Activated naive CD4-positive, alpha-beta T cell treated with anti-CD3 and anti-CD28 coated beads, Interleukin-2, amount 10 ng/mL, durations not matched to agents 7 days and 5 days (primary cell): Measurements from ENCODE around the gene SH3GL3.

ENCODE experiments used
- CTCF ChIA-PET: fragments of 350-600 bp; sonication (Branson Sonifier 250); formaldehyde crosslinking; loops from one replicate; lab custom pipeline; 2021; ENCODE audit warnings: antibody characterized with exemption; lab: Charles Lee
- DNase-seq: peaks from one replicate; pipeline ENCODE4 v3.0.0-alpha.2; 2020
- H3K27ac Mint-ChIP-seq: one replicate; pipeline ENCODE4 v1.8.0; 2021; ENCODE audit warnings: mild to moderate bottlenecking, moderate library complexity, mixed read lengths
- H3K27me3 Mint-ChIP-seq: one replicate; pipeline ENCODE4 v1.8.0; 2021; ENCODE audit warnings: mild to moderate bottlenecking, mixed read lengths
- H3K36me3 Mint-ChIP-seq: one replicate; pipeline ENCODE4 v1.8.0; 2021; ENCODE audit warnings: mixed read lengths
- H3K4me1 Mint-ChIP-seq: one replicate; pipeline ENCODE4 v1.8.0; 2021; ENCODE audit warnings: mixed read lengths
- H3K4me3 Mint-ChIP-seq: one replicate; pipeline ENCODE4 v1.8.0; 2021; ENCODE audit warnings: mild to moderate bottlenecking, moderate library complexity, mixed read lengths
- H3K9me3 Mint-ChIP-seq: one replicate; pipeline ENCODE4 v1.8.0; 2021; ENCODE audit warnings: mixed read lengths

Gene SH3GL3

DNA sequence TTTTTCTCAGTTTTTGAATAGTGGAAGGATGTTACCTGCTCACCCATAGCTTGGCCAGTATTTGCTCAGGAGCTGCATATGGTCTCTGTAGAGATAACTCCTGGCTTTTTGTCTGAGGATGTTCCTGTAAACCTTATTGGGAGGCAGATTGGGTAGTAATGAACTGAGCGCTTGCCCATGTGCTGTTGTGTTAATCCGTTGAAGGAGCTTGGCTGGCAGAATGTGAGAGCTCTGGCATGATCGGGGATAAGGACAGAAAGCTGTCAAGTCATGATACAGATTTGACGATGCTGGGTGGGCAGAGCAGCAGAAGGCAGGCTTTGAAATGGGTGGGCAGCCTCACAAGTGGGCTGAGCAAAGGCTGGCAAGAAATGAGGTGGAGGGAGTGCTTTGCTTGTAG lies 27.4 kb downstream of the SH3GL3 start:
- CTCF ChIA-PET: no interaction called here
- H3K9me3 Mint-ChIP-seq: no peaks in the 10 kb centered on the region
- DNase-seq: no peak
- no peak overlapping the region for H3K27ac Mint-ChIP-seq
- peaks cover 4% of the 10 kb centered on the region for H3K27me3 Mint-ChIP-seq
- H3K4me1 Mint-ChIP-seq: no peaks in the 10 kb centered on the region
- H3K36me3 Mint-ChIP-seq: no peaks in the 10 kb centered on the region
- no peak overlapping the region for H3K4me3 Mint-ChIP-seq

GRCh38 chr15:83475551-83475950 lies 28.4 kb downstream of the SH3GL3 start:
- Mint-ChIP-seq H3K36me3 (no peaks in the 10 kb centered on the region), H3K9me3 (no peaks in the 10 kb centered on the region), H3K27me3 (peaks cover 4% of the 10 kb centered on the region), H3K4me1 (no peaks in the 10 kb centered on the region), H3K27ac (no peak overlapping the region), H3K4me3 (no peak overlapping the region)
- no peak for DNase-seq
- CTCF ChIA-PET: no interaction called here

DNA sequence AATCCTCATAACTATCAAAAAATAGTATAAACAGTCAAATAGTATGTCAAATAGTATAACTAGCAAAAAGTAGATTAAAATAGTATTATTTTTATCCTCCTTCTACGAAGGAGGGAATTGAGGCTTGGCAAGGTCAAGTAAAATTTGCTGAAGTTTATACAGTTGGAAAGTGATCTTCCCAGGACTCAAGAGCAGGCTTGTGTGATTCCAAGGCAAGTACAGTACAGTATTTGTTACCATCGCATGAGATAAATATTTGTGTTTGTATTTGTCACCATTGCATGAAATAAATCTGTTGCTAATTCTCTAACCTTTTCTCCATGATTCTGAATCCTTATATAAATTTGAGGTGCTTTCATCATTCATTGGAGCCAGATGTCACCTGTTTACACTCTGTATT lies 28.9 kb downstream of the SH3GL3 start:
- DNase-seq: no peak
- CTCF ChIA-PET: no interaction called here
- peaks cover 4% of the 10 kb centered on the region for H3K27me3 Mint-ChIP-seq
- H3K4me3 Mint-ChIP-seq: no peak overlapping the region
- H3K27ac Mint-ChIP-seq: no peak overlapping the region
- H3K4me1 Mint-ChIP-seq: no peaks in the 10 kb centered on the region
- no peaks in the 10 kb centered on the region for H3K9me3 Mint-ChIP-seq
- H3K36me3 Mint-ChIP-seq: no peaks in the 10 kb centered on the region

DNA sequence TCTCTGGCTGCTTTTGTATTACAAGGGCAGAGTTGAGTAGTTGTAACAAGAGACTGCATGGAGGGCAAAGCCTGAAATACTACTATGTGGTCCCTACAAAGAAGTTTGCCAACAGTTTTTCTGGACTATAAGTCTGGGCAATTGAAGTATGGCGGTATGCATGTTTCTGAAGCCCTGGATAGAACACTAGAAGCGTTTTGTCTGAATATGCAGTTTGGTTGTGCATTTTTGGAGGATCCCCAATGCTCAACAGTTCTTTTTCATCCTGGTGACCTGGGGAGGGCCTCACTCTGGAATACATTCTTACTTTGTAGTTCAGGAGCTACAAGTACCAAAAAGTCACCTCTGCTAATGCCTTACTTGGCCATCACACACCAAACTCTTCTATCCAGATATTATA lies 29.6 kb downstream of the SH3GL3 start:
- no peaks in the 10 kb centered on the region for H3K9me3 Mint-ChIP-seq
- no peak overlapping the region for H3K27ac Mint-ChIP-seq
- H3K4me1 Mint-ChIP-seq: no peaks in the 10 kb centered on the region
- H3K4me3 Mint-ChIP-seq: no peak overlapping the region
- H3K36me3 Mint-ChIP-seq: no peaks in the 10 kb centered on the region
- H3K27me3 Mint-ChIP-seq: peaks cover 4% of the 10 kb centered on the region
- CTCF ChIA-PET: no interaction called here
- no peak for DNase-seq

DNA sequence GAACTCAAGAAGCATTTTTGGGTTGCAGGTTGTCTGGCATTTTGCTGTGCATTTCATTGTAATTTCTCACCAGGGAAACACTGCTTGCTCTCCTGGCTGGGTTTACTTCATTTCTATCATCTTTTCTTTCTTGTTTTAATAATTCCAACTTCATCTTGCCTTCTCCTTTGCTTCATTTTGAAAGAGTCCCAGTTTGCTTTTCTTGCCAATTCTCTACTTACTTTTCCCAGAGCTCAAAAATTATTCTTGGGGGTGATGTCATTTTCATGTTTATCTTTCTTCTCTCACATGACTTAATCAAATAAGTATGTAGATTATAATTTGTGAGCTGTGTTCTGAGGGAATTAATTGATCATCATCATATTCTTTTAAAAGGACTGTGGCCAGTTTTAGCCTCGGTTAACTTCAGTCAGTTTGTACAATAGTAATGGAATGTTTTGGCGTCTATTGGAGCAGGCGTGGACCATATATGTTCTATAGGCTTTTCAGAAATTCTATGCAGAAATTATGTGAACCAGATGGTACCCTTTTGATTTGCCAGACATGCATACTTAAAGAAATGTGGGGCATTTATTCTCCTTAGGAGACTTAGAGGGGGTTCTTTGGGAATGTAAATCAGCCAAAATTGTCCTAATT lies 30.1 kb downstream of the SH3GL3 start:
- H3K27me3 Mint-ChIP-seq: peaks cover 4% of the 10 kb centered on the region
- DNase-seq: no peak
- no peak overlapping the region for H3K27ac Mint-ChIP-seq
- no peaks in the 10 kb centered on the region for H3K36me3 Mint-ChIP-seq
- H3K4me3 Mint-ChIP-seq: no peak overlapping the region
- no peaks in the 10 kb centered on the region for H3K9me3 Mint-ChIP-seq
- no peaks in the 10 kb centered on the region for H3K4me1 Mint-ChIP-seq
- CTCF ChIA-PET: no interaction called here

GRCh38 chr15:83477808-83478537 lies 30.8 kb downstream of the SH3GL3 start:
- DNase-seq: no peak
- Mint-ChIP-seq H3K4me3 (no peak overlapping the region), H3K27me3 (peaks cover 4% of the 10 kb centered on the region), H3K4me1 (no peaks in the 10 kb centered on the region), H3K9me3 (no peaks in the 10 kb centered on the region), H3K27ac (no peak overlapping the region), H3K36me3 (no peaks in the 10 kb centered on the region)
- CTCF ChIA-PET: no interaction called here

DNA sequence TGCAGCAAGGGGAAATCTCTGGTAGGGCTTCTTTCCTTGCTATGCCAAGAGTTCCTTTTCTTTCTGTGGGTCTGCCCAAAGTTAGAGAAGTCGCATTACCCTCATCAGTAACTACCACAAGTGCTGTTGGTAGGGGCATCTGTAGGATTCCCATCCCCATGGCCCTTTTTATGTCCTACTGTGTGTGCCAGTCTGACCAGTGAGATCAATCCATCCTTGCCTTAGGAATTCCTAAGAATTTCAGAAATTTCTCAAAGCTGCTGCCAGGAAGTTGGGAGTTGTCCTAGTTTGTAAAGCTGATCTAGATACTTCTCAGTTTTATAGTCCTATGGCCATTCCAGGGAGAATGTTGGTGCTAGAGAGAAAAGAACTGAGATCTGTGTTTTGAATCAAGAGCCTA lies 36.5 kb downstream of the SH3GL3 start:
- CTCF ChIA-PET: no interaction called here
- no peak overlapping the region for H3K27ac Mint-ChIP-seq
- peaks cover 3% of the 10 kb centered on the region for H3K27me3 Mint-ChIP-seq
- no peaks in the 10 kb centered on the region for H3K36me3 Mint-ChIP-seq
- H3K4me1 Mint-ChIP-seq: no peaks in the 10 kb centered on the region
- no peak for DNase-seq
- H3K4me3 Mint-ChIP-seq: no peak overlapping the region
- peaks cover 5% of the 10 kb centered on the region for H3K9me3 Mint-ChIP-seq

GRCh38 chr15:83484636-83485035 lies 37.5 kb downstream of the SH3GL3 start:
- H3K27ac Mint-ChIP-seq: no peak overlapping the region
- peaks cover 3% of the 10 kb centered on the region for H3K27me3 Mint-ChIP-seq
- H3K36me3 Mint-ChIP-seq: no peaks in the 10 kb centered on the region
- H3K9me3 Mint-ChIP-seq: peaks cover 5% of the 10 kb centered on the region
- no peak overlapping the region for H3K4me3 Mint-ChIP-seq
- H3K4me1 Mint-ChIP-seq: no peaks in the 10 kb centered on the region
- no peak for DNase-seq
- CTCF ChIA-PET: no interaction called here

- Mint-ChIP-seq H3K27ac (no peak overlapping the region), H3K4me3 (no peak overlapping the region), H3K36me3 (no peaks in the 10 kb centered on the region), H3K4me1 (no peaks in the 10 kb centered on the region), H3K9me3 (peaks cover 5% of the 10 kb centered on the region), H3K27me3 (peaks cover 3% of the 10 kb centered on the region)
- no peak for DNase-seq
- CTCF ChIA-PET: no interaction called here
These were observed 39.2 kb downstream of the SH3GL3 start for GRCh38 chr15:83486363-83486762.

DNA sequence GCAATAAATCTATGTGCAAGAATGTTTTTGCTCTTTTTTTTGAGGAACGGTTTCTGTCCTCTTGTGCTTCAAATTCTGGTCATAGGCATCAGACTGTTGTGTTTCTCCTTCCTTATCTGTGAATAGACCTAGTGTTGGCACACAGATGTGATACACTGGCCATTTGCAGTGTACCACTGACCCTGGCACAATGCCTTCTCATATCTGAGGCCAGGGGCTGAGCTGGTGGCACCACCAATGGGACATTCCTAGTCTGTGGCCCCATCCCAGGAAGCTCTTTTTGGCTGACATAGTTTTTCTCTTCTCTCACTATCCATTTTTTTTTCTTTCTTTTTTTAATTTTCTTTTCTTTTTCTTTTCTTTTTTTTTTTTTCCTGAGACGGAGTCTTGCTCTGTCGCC lies 40.4 kb downstream of the SH3GL3 start:
- no peak overlapping the region for H3K27ac Mint-ChIP-seq
- H3K4me3 Mint-ChIP-seq: no peak overlapping the region
- no peak for DNase-seq
- H3K9me3 Mint-ChIP-seq: peaks cover 5% of the 10 kb centered on the region
- no peaks in the 10 kb centered on the region for H3K4me1 Mint-ChIP-seq
- no peaks in the 10 kb centered on the region for H3K36me3 Mint-ChIP-seq
- H3K27me3 Mint-ChIP-seq: peaks cover 3% of the 10 kb centered on the region
- CTCF ChIA-PET: no interaction called here

- Mint-ChIP-seq H3K9me3 (peaks cover 2% of the 10 kb centered on the region), H3K36me3 (no peaks in the 10 kb centered on the region), H3K4me3 (no peak overlapping the region), H3K27me3 (peaks cover 3% of the 10 kb centered on the region), H3K27ac (no peak overlapping the region), H3K4me1 (no peaks in the 10 kb centered on the region)
- no peak for DNase-seq
- CTCF ChIA-PET: no interaction called here
These were observed 42.5 kb downstream of the SH3GL3 start for GRCh38 chr15:83489690-83490089.

DNA sequence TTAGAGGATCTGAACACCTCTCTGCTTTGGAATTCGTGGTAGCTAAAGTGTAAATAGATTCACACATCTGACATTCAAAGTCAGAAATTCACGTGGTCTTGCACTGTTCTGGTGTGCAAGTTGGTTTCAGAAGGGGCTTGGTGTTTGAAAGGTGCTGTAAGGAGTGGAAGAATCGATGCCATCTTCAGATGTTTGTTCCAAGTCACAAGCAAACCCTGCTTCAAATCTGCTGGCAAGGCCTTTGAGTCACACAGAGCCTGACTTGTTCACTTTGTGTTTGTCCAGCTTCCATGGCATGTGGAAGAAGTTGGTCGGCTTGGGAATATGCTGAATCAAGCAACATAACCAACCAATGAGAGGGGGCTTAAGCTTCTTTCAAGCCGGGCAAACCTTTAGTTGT lies 44.3 kb downstream of the SH3GL3 start:
- DNase-seq: no peak
- Mint-ChIP-seq H3K4me1 (no peaks in the 10 kb centered on the region), H3K27ac (no peak overlapping the region), H3K27me3 (peaks cover 3% of the 10 kb centered on the region), H3K4me3 (no peak overlapping the region), H3K9me3 (peaks cover 2% of the 10 kb centered on the region), H3K36me3 (no peaks in the 10 kb centered on the region)
- CTCF ChIA-PET: no interaction called here

GRCh38 chr15:83496766-83497165 lies 49.6 kb downstream of the SH3GL3 start:
- DNase-seq: no peak
- CTCF ChIA-PET: no interaction called here
- Mint-ChIP-seq H3K36me3 (no peaks in the 10 kb centered on the region), H3K4me3 (no peak overlapping the region), H3K27ac (no peak overlapping the region), H3K4me1 (no peaks in the 10 kb centered on the region), H3K9me3 (peaks cover 2% of the 10 kb centered on the region), H3K27me3 (no peaks in the 10 kb centered on the region)

DNA sequence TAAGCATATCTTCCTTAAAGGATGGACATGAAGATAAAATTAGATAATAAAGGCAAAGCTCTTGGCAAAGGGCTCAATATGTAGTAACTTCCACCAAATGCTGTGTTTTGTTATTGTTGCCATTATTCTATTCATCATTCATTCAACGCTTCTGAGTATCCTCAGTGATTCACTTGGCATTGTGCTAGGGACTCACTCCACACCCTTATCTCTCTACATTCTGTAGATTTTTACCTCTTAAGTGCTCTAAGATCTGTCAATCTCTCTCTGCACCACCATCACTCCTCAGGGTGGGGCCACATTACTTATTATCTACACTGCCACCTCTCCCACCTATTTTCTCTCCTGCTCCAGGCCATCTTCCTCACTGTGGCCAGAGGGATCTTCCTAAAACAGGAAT lies 51.2 kb downstream of the SH3GL3 start:
- no peak overlapping the region for H3K4me3 Mint-ChIP-seq
- peaks cover 2% of the 10 kb centered on the region for H3K9me3 Mint-ChIP-seq
- DNase-seq: no peak
- no peaks in the 10 kb centered on the region for H3K36me3 Mint-ChIP-seq
- H3K4me1 Mint-ChIP-seq: no peaks in the 10 kb centered on the region
- CTCF ChIA-PET: no interaction called here
- no peak overlapping the region for H3K27ac Mint-ChIP-seq
- H3K27me3 Mint-ChIP-seq: no peaks in the 10 kb centered on the region

- no peaks in the 10 kb centered on the region for H3K4me1 Mint-ChIP-seq
- DNase-seq: no peak
- no peaks in the 10 kb centered on the region for H3K27me3 Mint-ChIP-seq
- no peaks in the 10 kb centered on the region for H3K36me3 Mint-ChIP-seq
- CTCF ChIA-PET: no interaction called here
- no peak overlapping the region for H3K4me3 Mint-ChIP-seq
- H3K27ac Mint-ChIP-seq: no peak overlapping the region
- H3K9me3 Mint-ChIP-seq: peaks cover 2% of the 10 kb centered on the region
These were observed 51.7 kb downstream of the SH3GL3 start for GRCh38 chr15:83498801-83499200.
